Right atrium auricular region (tissue), 2 donors: Measurements from ENCODE around the gene NPIPB6. TPM values are rescaled to one million over a fixed set of nuclear protein-coding genes. Genes with fewer than 3 reads are reported as not detected.
"Not testable (repeated sequence)": the region's sequence is repeated elsewhere in the genome, so short reads cannot be mapped to it uniquely, and the experiment has no call there.

Source experiments
- DNase-seq: peaks from one replicate; pipeline ENCODE4 v3.0.0-alpha.2; 2019; ENCODE audit warnings: low spot score
- H3K27ac ChIP-seq, 2 donors: fragments of 200-600 bp; sonication (generic); 1 replicate in 1 of 2; 2 replicates in 1 of 2; pipeline ENCODE4 v1.5.1; 2016 to 2019
- H3K27me3 ChIP-seq, 2 donors: fragments of 200-600 bp; sonication (generic); one replicate each; pipeline versions ENCODE4 v1.5.1 to v1.6.0; 2017 to 2019
- H3K36me3 ChIP-seq: fragments of 200-600 bp; sonication (generic); one replicate; pipeline ENCODE4 v1.5.1; 2016
- H3K4me1 ChIP-seq, 2 donors: fragments of 200-600 bp; sonication (generic); one replicate each; pipeline versions ENCODE4 v1.5.1 to v1.6.0; 2017 to 2019
- H3K4me3 ChIP-seq, 2 donors: fragments of 200-600 bp; sonication (generic); 1 replicate in 1 of 2; 2 replicates in 1 of 2; pipeline ENCODE4 v1.5.1; 2017 to 2019; ENCODE audit warnings: mild to moderate bottlenecking in 1 of 2, moderate library complexity in 1 of 2
- H3K9me3 ChIP-seq, 2 donors: fragments of 200-600 bp; sonication (generic); one replicate each; pipeline ENCODE4 v1.5.1; 2019
- total RNA-seq, 2 donors: library from RNA; depleted of rRNA; stranded (reverse); fragments of >200 nt; gene quantifications; one replicate each; pipeline ENCODE4 v1.1.0, GENCODE V29; 2016

NPIPB6 gene
- total RNA-seq, result 1 to 10 TPM in 1 of 2 donors, not detected in 1; 1.1 TPM

- not testable (repeated sequence) for H3K9me3 ChIP-seq, H3K4me3 ChIP-seq, H3K27ac ChIP-seq, H3K4me1 ChIP-seq, H3K27me3 ChIP-seq, DNase-seq, H3K36me3 ChIP-seq
Observed at GRCh38 chr16:28363408-28363807, at the start of gene NPIPB6. TSS of gene NPIPB6 (minus strand) at chr16:28363508. CDS start at chr16:28362822, 686 bp downstream.

GRCh38 chr16:28403220-28404072 lies 40.1 kb upstream of the NPIPB6 start, which contains the start of gene EIF3CL:
TSS of gene EIF3CL (minus strand) at chr16:28403841. CDS start at chr16:28403618, 223 bp downstream.
- H3K27me3 ChIP-seq, H3K9me3 ChIP-seq, H3K36me3 ChIP-seq, H3K27ac ChIP-seq, H3K4me1 ChIP-seq, DNase-seq: not testable (repeated sequence)
- H3K4me3 ChIP-seq, result peak within 1 kb of the TSS in 1 of 2 donors; percentile 37

- H3K27ac ChIP-seq, H3K9me3 ChIP-seq, H3K4me1 ChIP-seq, H3K36me3 ChIP-seq, DNase-seq, H3K27me3 ChIP-seq, H3K4me3 ChIP-seq: not testable (repeated sequence)
Observed at GRCh38 chr16:28392054-28392453, 28.7 kb upstream of the NPIPB6 start.

GRCh38 chr16:28382177-28382867 lies 19.0 kb upstream of the NPIPB6 start:
- H3K36me3 ChIP-seq, H3K27me3 ChIP-seq, H3K4me3 ChIP-seq, H3K27ac ChIP-seq, H3K9me3 ChIP-seq, DNase-seq, H3K4me1 ChIP-seq: not testable (repeated sequence)

- not testable (repeated sequence) for H3K4me1 ChIP-seq, H3K27ac ChIP-seq, H3K4me3 ChIP-seq, DNase-seq, H3K9me3 ChIP-seq, H3K27me3 ChIP-seq, H3K36me3 ChIP-seq
Observed at GRCh38 chr16:28377822-28378221, 14.5 kb upstream of the NPIPB6 start.

GRCh38 chr16:28377108-28377625 lies 13.9 kb upstream of the NPIPB6 start:
- DNase-seq, H3K27ac ChIP-seq, H3K4me1 ChIP-seq, H3K36me3 ChIP-seq, H3K9me3 ChIP-seq, H3K4me3 ChIP-seq, H3K27me3 ChIP-seq: not testable (repeated sequence)

GRCh38 chr16:28375115-28375514 lies 11.8 kb upstream of the NPIPB6 start:
- not testable (repeated sequence) for H3K27me3 ChIP-seq, H3K36me3 ChIP-seq, H3K4me3 ChIP-seq, DNase-seq, H3K9me3 ChIP-seq, H3K27ac ChIP-seq, H3K4me1 ChIP-seq

GRCh38 chr16:28374281-28374680 lies 11.0 kb upstream of the NPIPB6 start:
- not testable (repeated sequence) for H3K4me1 ChIP-seq, H3K36me3 ChIP-seq, DNase-seq, H3K9me3 ChIP-seq, H3K27me3 ChIP-seq, H3K4me3 ChIP-seq, H3K27ac ChIP-seq

- not testable (repeated sequence) for H3K4me3 ChIP-seq, H3K4me1 ChIP-seq, H3K27ac ChIP-seq, H3K27me3 ChIP-seq, H3K9me3 ChIP-seq, DNase-seq, H3K36me3 ChIP-seq
Observed at GRCh38 chr16:28367926-28368325, 4.6 kb upstream of the NPIPB6 start.

- not testable (repeated sequence) for H3K36me3 ChIP-seq, H3K27ac ChIP-seq, H3K4me3 ChIP-seq, H3K9me3 ChIP-seq, H3K27me3 ChIP-seq, DNase-seq, H3K4me1 ChIP-seq
Observed at GRCh38 chr16:28364268-28365173, 1.2 kb upstream of the NPIPB6 start.

GRCh38 chr16:28362600-28362999 lies 708 bp downstream of the NPIPB6 start:
- not testable (repeated sequence) for H3K27me3 ChIP-seq, H3K4me1 ChIP-seq, H3K27ac ChIP-seq, H3K9me3 ChIP-seq, H3K36me3 ChIP-seq, H3K4me3 ChIP-seq, DNase-seq

GRCh38 chr16:28338230-28338629 lies 25.1 kb downstream of the NPIPB6 start:
- not testable (repeated sequence) for H3K9me3 ChIP-seq, H3K36me3 ChIP-seq, H3K4me1 ChIP-seq, H3K27ac ChIP-seq, H3K27me3 ChIP-seq, H3K4me3 ChIP-seq
- DNase-seq, result peak; percentile 13

GRCh38 chr16:28336940-28337710 lies 26.2 kb downstream of the NPIPB6 start:
- not testable (repeated sequence) for H3K27ac ChIP-seq, H3K4me3 ChIP-seq, H3K27me3 ChIP-seq

More at GRCh38 chr16:28336940-28337710, 26.2 kb downstream of the NPIPB6 start:
- DNase-seq, H3K4me1 ChIP-seq, H3K9me3 ChIP-seq, H3K36me3 ChIP-seq: not testable (repeated sequence)
